ENCODE data around the gene CHST8. TPM values are rescaled to one million over a fixed set of nuclear protein-coding genes. Genes with fewer than 3 reads are reported as not detected.

Gene CHST8
- total RNA-seq, 2 donors from 2014 or later = 1.6 to 3.8 TPM

GRCh38 chr19:33671211-33671610 is 49.5 kb downstream of the CHST8 start:
- Mint-ChIP-seq H3K4me3 (no peak overlapping the region), H3K36me3 (ENCODE audit: low read depth) (no peaks in the 10 kb centered on the region), H3K27me3 (ENCODE audit: insufficient read depth) (no peaks in the 10 kb centered on the region), H3K4me1 (no peaks in the 10 kb centered on the region), H3K27ac (no peak overlapping the region), H3K9me3 (no peaks in the 10 kb centered on the region)
- H3K27ac ChIP-seq (ENCODE audit: low read depth, low read length) = no peak overlapping the region
- no peak overlapping the region for H3K4me3 ChIP-seq (ENCODE audit: low read length)
- no peak overlapping the region for H3K9ac ChIP-seq (ENCODE audit: extremely low read depth, low read length, poor library complexity, severe bottlenecking)
- no peaks in the 10 kb centered on the region for H3K9me3 ChIP-seq (ENCODE audit: control insufficient read depth, low read length)
- no peaks in the 10 kb centered on the region for H3K27me3 ChIP-seq (ENCODE audit: control insufficient read depth, insufficient read depth, low read length, poor library complexity, severe bottlenecking)
- no peaks in the 10 kb centered on the region for H3K36me3 ChIP-seq (ENCODE audit: control insufficient read depth, insufficient read depth, low read length)
- no peak for DNase-seq
- TF ChIP-seq, protein P1, sequence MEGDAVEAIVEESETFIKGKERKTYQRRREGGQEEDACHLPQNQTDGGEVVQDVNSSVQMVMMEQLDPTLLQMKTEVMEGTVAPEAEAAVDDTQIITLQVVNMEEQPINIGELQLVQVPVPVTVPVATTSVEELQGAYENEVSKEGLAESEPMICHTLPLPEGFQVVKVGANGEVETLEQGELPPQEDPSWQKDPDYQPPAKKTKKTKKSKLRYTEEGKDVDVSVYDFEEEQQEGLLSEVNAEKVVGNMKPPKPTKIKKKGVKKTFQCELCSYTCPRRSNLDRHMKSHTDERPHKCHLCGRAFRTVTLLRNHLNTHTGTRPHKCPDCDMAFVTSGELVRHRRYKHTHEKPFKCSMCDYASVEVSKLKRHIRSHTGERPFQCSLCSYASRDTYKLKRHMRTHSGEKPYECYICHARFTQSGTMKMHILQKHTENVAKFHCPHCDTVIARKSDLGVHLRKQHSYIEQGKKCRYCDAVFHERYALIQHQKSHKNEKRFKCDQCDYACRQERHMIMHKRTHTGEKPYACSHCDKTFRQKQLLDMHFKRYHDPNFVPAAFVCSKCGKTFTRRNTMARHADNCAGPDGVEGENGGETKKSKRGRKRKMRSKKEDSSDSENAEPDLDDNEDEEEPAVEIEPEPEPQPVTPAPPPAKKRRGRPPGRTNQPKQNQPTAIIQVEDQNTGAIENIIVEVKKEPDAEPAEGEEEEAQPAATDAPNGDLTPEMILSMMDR (conservative IDR thresholded peaks at IDR 0.05) = no peak
- no peaks in the 10 kb centered on the region for H3K4me1 ChIP-seq (ENCODE audit: control insufficient read depth, insufficient read depth, low read length)
- 89 to 90% methylated on average over 5 of the region's 5 CpGs for WGBS, 2 experiments (ENCODE audit: insufficient coverage in 1 of 2, insufficient read length in 1 of 2)

GRCh38 chr19:33673258-33673875 is 51.6 kb downstream of the CHST8 start:
- H3K4me3 ChIP-seq (ENCODE audit: low read length) = no peak overlapping the region
- H3K27me3 Mint-ChIP-seq (ENCODE audit: insufficient read depth) = no peaks in the 10 kb centered on the region
- 87 to 89% methylated on average over 6 to 9 of the region's 9 CpGs for WGBS, 2 experiments (ENCODE audit: insufficient coverage in 1 of 2, insufficient read length in 1 of 2)

DNA sequence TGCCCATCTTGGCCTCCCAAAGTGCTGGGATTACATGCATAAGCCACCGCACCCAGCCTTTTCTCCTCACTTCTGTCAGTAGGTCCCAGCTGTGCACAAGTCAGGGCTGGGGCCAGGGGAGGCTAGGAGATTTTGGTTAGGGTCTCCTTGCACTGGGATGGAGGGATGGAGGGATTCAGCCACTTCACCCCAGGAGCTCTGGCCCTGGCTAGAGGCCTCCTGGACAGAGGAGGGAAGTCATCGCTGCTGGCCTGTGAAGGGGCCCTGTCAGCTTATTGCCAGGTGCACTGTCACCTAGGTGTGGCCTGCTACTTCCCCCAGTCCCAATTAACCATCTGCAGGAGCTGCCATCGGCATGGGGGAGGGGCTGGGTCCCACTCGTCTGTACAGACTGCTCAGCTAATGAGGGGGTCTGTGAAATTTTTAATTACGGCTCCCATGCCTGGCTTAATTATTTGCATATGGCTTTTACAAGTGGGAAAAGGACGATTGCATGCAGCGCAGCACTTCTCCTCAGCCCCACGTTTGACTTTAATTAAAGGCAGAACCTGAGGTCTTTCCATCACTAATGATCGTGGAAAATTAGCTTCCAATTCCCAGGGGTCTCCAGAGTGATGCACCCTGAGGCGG is 52.4 kb downstream of the CHST8 start:
- Mint-ChIP-seq H3K9me3 (no peaks in the 10 kb centered on the region), H3K27ac (no peak overlapping the region), H3K4me1 (no peaks in the 10 kb centered on the region), H3K27me3 (ENCODE audit: insufficient read depth) (no peaks in the 10 kb centered on the region), H3K36me3 (ENCODE audit: low read depth) (no peaks in the 10 kb centered on the region), H3K4me3 (no peak overlapping the region)
- TF ChIP-seq, protein P1 (conservative IDR thresholded peaks at IDR 0.05) = no peak
- no peak overlapping the region for H3K27ac ChIP-seq (ENCODE audit: low read depth, low read length)
- no peaks in the 10 kb centered on the region for H3K27me3 ChIP-seq (ENCODE audit: control insufficient read depth, insufficient read depth, low read length, poor library complexity, severe bottlenecking)
- H3K36me3 ChIP-seq (ENCODE audit: control insufficient read depth, insufficient read depth, low read length) = no peaks in the 10 kb centered on the region
- no peak overlapping the region for H3K9ac ChIP-seq (ENCODE audit: extremely low read depth, low read length, poor library complexity, severe bottlenecking)
- H3K4me3 ChIP-seq (ENCODE audit: low read length) = no peak overlapping the region
- no peaks in the 10 kb centered on the region for H3K9me3 ChIP-seq (ENCODE audit: control insufficient read depth, low read length)
- DNase-seq = no peak
- no peaks in the 10 kb centered on the region for H3K4me1 ChIP-seq (ENCODE audit: control insufficient read depth, insufficient read depth, low read length)
- WGBS, 2 experiments (ENCODE audit: insufficient coverage in 1 of 2, insufficient read length in 1 of 2) = 78 to 87% methylated on average over 7 to 10 of the region's 10 CpGs

More at GRCh38 chr19:33673258-33673875, 51.6 kb downstream of the CHST8 start:
- Mint-ChIP-seq H3K9me3 (no peaks in the 10 kb centered on the region), H3K27ac (no peak overlapping the region), H3K36me3 (ENCODE audit: low read depth) (no peaks in the 10 kb centered on the region), H3K4me1 (no peaks in the 10 kb centered on the region), H3K4me3 (no peak overlapping the region)
- TF ChIP-seq, protein P1 (conservative IDR thresholded peaks at IDR 0.05) = no peak
- no peak overlapping the region for H3K27ac ChIP-seq (ENCODE audit: low read depth, low read length)
- no peaks in the 10 kb centered on the region for H3K9me3 ChIP-seq (ENCODE audit: control insufficient read depth, low read length)
- H3K36me3 ChIP-seq (ENCODE audit: control insufficient read depth, insufficient read depth, low read length) = no peaks in the 10 kb centered on the region
- H3K9ac ChIP-seq (ENCODE audit: extremely low read depth, low read length, poor library complexity, severe bottlenecking) = no peak overlapping the region
- no peaks in the 10 kb centered on the region for H3K4me1 ChIP-seq (ENCODE audit: control insufficient read depth, insufficient read depth, low read length)
- H3K27me3 ChIP-seq (ENCODE audit: control insufficient read depth, insufficient read depth, low read length, poor library complexity, severe bottlenecking) = no peaks in the 10 kb centered on the region
- no peak for DNase-seq

Measured in endodermal cell (in vitro differentiated cells).